HG03103 (cell line): Measurements from ENCODE around the gene DHX34.
"Not testable (repeated sequence)": the region's sequence is repeated elsewhere in the genome, so short reads cannot be mapped to it uniquely, and the experiment has no call there.

Experiments
- ATAC-seq: cut with Tn5 transposase; IDR thresholded peaks from one replicate; pipeline ENCODE4 v1.9.1; 2021; ENCODE audit warnings: low read depth; ENCODE audit not compliant: unreplicated experiment

DHX34 gene

DNA sequence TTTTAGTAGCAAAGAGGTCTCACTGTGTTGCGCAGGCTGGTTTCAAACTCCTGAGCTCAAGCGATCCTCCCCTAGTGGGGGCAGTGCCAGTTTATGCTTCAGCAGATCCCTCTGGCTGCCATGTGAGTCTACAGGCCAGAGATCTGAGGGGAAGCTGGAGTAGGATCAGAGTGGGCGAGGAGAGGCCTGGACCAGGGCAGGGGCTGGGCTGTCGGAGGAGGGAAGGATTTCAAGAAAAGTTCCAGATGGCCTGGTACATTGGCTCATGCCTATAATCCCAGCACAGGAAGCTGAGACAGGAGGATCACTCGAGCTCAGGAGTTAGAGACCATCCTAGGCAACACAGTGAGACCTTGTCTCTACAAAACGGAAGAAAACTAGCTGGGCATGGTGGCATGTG lies 9.8 kb downstream of the DHX34 start:
- ATAC-seq: no peak

DNA sequence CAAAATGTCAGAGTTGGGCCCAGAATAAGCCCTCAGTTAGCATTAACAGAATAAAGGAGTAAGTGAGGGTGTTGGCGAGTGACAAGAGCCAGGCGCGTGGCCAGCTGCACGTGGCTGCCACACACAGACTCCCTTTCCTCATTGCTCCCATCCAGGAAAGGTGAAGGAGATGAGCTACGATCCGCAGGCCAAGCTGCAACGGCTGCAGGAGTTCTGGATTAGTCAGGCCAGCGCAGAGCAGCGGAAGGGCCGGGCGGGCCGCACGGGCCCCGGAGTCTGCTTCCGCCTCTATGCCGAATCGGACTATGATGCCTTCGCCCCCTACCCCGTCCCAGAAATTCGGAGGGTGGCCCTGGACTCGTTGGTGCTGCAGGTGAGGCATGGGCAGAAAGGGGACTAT lies 13.2 kb downstream of the DHX34 start:
- ATAC-seq: no peak

- no peak for ATAC-seq
These were observed 14.8 kb downstream of the DHX34 start for GRCh38 chr19:47363758-47364531.

- ATAC-seq: not testable (repeated sequence)
These were observed 16.3 kb downstream of the DHX34 start for GRCh38 chr19:47365455-47365854.

- ATAC-seq: no peak
These were observed 21.0 kb downstream of the DHX34 start for GRCh38 chr19:47370045-47370611.

GRCh38 chr19:47371261-47371660 lies 22.1 kb downstream of the DHX34 start:
- no peak for ATAC-seq

- ATAC-seq: no peak
These were observed 23.5 kb downstream of the DHX34 start for GRCh38 chr19:47372603-47373002.

DNA sequence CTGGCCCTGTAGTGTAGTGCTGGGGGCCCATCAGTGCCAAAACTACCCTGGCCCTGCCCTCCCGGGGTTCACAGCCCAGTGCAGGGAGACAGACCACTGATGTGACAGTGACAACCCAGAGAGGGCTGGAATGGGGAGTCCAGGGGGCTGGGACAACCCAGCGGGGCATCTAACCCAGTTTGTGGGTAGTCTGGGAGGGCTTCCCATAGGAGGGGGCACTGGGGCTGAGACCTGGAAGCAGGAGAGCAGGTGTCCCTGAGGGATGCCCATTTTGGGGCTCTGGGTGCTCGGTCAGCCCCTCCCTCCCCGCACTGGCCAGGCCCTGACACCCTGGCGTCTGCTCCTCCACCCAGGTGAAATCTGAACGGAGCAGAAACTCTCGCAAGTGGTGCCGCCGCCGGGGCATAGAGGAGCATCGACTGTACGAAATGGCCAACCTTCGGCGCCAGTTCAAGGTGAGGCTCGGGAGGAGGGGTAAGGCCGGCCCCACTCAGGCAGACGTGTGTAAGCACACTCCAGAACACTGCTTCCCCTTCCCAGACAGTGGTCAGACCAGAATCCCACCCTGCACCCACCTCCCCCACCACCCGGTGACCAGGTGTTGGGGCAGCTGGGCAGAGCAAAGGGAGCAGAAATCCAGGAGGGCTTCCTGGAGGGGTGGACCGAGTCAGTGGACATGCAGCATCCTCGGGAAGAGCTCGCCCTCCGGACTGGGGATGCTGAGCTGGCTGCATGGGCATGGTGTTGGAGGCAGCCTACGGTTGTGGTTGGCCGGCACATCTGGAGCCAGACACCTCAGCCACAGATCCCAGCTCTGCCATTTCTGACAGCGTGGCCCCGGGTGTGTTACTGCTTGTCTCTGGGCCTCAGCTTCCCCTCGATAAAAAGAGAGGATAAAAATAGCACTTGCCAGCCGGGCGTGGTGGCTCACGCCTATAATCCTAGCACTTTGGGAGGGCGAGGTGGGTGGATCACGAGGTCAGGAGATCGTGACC lies 24.4 kb downstream of the DHX34 start:
- ATAC-seq: no peak

DNA sequence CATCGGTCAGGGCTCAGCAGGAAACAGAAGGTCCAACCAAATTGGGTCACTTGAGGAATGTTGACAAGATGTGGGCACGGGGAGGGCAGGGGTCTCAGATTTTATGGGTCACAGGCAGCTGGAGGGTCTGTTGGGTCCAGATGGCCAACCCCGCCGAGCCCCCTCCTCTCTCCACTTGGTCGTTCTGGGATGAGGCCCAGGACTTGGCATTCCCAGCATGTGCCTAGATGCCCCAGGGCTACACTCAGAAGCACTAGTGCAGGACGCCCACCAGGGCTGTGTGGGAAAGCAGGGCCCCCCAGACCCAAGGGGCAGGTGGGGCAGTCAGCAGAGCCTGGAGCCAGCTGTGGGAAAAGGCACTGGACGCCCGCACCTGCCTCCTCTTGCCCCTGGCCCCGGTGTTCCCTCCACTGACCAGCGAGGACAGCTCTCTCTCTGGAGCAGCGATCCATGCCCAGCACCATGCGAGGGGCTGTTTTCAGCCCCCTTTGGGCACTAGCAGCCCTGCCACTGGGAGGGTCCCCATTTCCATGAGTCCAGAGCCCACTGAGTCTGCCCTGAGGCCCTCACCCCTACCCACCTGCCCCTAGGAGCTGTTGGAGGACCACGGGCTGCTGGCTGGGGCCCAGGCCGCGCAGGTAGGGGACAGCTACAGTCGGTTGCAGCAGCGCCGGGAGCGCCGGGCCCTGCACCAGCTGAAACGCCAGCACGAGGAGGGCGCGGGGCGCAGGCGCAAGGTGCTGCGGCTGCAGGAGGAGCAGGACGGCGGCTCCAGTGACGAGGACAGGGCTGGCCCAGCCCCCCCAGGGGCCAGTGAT lies 26.0 kb downstream of the DHX34 start:
- no peak for ATAC-seq

DNA sequence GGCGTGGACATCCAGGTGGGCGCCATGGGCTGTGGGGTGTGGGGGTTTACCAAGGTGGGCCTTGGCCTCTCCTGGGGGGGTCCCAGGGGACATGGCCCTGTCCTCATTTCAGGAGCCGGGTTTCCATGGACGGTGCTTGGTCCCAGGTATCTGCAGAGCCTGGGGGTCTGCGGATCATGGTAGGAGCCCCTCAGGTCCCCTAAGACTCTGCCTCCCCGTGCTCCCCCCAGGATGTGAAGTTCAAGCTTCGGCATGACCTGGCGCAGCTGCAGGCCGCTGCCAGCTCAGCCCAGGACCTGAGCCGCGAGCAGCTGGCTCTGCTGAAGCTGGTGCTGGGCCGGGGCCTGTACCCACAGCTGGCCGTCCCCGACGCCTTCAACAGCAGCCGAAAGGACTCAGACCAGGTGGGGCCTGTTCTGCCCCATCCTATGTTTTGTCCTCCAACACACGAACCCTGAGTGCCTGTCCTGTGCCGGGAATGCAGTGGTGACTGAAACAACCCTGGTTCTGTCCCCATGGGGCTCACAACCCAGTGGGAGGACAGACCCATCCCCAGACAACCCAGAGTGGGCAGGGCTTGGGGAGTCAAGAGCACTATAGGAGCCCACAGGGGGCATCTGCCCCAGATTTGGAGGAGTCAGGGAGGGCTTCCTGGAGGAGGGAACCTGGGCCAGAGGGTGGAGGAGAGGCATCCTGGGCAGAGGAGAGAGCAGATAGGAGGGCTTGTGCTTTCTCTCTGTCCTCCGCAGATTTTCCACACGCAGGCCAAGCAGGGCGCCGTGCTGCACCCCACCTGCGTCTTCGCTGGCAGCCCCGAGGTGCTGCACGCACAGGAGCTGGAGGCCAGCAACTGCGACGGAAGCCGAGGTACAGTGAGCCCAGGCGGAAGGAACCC lies 26.8 kb downstream of the DHX34 start:
- ATAC-seq: no peak

DNA sequence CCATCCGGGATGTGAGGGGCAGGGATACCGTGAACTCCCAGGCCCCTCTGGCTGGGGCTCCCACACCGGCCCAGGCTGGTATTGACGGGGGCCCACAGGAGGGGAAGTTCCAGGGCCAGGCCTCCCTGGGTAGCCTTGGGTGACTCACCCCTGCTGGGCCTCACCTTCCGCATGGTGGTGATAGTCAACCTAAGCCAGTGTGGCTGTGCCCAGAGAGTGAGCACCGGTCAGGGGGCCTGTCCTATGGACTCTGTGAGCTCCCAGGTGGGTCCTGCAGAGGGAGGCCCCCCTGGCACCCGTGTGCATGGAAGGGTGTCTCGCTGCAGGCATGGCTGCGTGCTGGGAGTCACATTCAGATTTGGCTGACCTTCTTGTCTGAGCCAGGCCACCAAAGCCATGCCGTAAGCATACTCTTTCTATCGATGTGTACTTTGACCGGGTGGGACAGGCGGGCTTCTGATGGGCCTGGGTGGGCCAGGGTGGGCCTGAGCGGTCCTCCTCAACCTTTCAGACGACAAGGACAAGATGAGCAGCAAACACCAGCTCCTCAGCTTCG lies 27.6 kb downstream of the DHX34 start:
- no peak for ATAC-seq

- ATAC-seq: no peak
These were observed 28.1 kb downstream of the DHX34 start for GRCh38 chr19:47377208-47377701.

GRCh38 chr19:47377801-47378200 lies 28.7 kb downstream of the DHX34 start:
- ATAC-seq: no peak

- no peak for ATAC-seq
These were observed 29.1 kb downstream of the DHX34 start for GRCh38 chr19:47378246-47378645.

DNA sequence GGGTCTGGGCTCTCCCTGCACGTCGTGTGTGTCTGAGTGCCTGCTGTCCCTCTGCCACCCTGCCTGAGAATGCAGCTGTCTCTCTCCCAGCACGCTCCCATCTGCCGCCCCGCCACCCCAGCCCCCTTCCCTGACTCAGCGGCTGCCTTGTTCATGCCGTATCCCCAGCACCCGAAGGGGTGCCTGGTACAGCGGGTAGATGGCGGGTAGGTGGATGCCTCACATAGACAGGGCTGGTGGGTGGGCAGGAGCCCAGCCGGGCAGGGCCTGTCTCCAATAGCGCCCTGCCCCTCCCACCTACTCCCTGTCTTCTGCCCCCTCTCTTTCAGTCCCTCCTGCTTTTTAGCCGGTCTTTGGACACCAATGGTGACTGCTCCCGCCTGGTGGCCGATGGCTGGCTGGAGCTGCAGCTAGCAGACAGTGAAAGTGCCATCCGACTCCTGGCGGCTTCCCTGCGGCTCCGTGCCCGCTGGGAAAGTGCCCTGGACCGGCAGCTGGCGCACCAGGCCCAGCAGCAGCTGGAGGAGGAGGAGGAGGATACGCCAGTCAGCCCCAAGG lies 30.3 kb downstream of the DHX34 start:
- no peak for ATAC-seq

DNA sequence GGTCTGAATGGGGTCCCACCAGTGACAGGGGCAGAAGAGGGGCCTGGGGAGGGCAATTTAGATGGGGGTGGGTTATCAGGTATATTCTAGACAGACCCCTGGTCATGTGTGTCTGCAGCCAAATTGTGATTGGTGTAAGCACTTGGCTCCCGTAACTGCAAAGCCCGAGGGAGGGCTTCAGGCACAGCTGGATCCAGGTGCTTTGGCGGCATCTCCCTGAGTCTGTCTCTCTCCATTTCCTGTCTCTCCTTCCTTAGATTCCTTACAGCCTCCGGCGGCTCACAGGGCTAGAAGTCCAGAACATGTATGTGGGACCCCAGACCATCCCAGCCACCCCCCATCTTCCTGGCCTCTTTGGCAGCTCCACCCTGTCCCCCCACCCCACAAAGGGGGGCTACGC lies 31.4 kb downstream of the DHX34 start:
- no peak for ATAC-seq

DNA sequence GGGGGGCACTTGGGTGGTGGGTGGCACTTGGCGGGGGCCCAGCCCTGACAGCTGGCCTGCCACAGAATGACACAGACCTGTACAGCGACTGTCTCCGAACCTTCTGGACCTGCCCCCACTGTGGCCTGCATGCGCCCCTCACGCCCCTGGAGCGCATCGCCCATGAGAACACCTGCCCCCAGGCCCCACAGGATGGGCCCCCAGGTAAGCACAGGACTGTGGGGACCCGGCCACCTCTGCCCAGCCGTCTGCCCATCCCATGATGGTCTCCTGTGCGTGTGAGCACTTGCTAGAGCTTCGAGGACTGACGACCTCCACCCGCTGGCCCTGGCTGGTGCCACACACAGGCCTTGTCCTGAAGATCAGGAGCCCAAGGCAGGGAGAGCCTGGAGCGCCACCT lies 32.0 kb downstream of the DHX34 start:
- no peak for ATAC-seq

DNA sequence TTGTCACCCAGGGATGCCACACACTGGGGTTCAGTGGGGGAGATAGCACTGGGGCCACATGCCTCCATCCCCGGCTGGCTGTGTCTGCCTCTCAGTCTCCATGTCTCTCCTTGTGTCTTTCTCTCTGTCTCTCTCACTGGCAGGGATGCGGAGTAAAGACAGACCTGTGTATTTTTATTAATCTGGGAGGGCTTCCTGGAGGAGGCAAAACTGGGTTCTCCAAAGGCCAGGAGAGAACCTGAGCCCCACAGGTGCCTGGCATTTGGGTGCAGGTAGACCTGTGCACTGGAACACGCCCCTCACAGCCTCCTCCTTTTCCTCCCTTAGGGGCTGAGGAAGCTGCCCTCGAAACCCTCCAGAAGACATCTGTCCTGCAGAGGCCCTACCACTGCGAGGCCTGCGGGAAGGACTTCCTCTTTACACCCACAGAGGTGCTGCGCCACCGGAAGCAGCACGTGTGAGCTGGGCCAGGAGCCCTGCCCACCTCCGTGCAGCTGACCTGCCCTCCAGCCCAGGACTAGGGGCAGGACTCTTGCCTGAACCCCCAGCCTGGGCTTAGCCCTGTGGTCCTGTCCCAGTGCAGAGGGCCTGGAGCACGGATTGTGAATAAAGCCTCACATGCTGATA lies 32.7 kb downstream of the DHX34 start:
- ATAC-seq: no peak
